NB4 (cell line): ENCODE measurements around the gene MAP3K20.
"Not testable (repeated sequence)": the region's sequence is repeated elsewhere in the genome, so short reads cannot be mapped to it uniquely, and the experiment has no call there.

Experiments
- DNase-seq: peaks from one replicate; pipeline ENCODE4 v3.0.0; 2010; ENCODE audit warnings: low read depth
- H3K4me3 ChIP-seq: one replicate; pipeline ENCODE4 v1.5.1; 2011; ENCODE audit warnings: mild to moderate bottlenecking, low read depth, low read length, moderate library complexity
- MYC ChIP-seq: IDR thresholded peaks from 2 replicates; pipeline ENCODE4 v1.6.1; 2011; ENCODE audit warnings: low read depth, low read length
- POLR2A ChIP-seq: IDR thresholded peaks from 2 replicates; pipeline ENCODE4 v1.6.1; 2011; ENCODE audit warnings: mild to moderate bottlenecking; ENCODE audit not compliant: insufficient read length; ENCODE audit errors: extremely low read depth
- TF ChIP-seq, protein P1 (sequence below): IDR thresholded peaks from 2 replicates; pipeline ENCODE4 v1.6.1; 2011; ENCODE audit warnings: low read depth, low read length
- TF ChIP-seq, protein P2 (sequence below): IDR thresholded peaks from one replicate; pipeline ENCODE4 v1.5.1; 2012; ENCODE audit warnings: low read depth, low read length

The MAP3K20 gene

DNA sequence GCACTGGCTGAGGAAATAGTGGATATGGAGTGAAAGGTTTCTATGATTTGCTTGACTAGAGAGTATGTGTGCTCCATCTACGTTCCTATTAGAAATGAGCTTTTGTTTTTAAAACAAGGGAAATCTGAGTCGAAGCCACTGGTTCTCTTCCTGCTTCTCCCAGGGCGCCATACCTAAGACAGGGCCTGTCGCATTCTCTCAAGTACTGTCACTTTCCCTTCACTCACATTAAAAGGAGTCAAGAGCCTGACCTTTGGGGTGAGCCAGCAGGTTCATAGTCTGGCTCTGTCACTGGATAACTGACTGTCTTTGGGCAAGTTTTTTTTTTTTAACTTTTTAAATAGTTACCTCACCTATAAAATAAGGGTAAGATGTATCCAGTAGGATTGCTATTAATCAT, 121.0 kb downstream of the MAP3K20 start:
- DNase-seq, result no peak
- TF ChIP-seq POLR2A (no peak), MYC (no peak)
- TF ChIP-seq, protein P1, sequence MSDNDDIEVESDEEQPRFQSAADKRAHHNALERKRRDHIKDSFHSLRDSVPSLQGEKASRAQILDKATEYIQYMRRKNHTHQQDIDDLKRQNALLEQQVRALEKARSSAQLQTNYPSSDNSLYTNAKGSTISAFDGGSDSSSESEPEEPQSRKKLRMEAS, result no peak
- TF ChIP-seq, protein P2, sequence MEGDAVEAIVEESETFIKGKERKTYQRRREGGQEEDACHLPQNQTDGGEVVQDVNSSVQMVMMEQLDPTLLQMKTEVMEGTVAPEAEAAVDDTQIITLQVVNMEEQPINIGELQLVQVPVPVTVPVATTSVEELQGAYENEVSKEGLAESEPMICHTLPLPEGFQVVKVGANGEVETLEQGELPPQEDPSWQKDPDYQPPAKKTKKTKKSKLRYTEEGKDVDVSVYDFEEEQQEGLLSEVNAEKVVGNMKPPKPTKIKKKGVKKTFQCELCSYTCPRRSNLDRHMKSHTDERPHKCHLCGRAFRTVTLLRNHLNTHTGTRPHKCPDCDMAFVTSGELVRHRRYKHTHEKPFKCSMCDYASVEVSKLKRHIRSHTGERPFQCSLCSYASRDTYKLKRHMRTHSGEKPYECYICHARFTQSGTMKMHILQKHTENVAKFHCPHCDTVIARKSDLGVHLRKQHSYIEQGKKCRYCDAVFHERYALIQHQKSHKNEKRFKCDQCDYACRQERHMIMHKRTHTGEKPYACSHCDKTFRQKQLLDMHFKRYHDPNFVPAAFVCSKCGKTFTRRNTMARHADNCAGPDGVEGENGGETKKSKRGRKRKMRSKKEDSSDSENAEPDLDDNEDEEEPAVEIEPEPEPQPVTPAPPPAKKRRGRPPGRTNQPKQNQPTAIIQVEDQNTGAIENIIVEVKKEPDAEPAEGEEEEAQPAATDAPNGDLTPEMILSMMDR, result no peak
- no peak overlapping the region for H3K4me3 ChIP-seq

DNA sequence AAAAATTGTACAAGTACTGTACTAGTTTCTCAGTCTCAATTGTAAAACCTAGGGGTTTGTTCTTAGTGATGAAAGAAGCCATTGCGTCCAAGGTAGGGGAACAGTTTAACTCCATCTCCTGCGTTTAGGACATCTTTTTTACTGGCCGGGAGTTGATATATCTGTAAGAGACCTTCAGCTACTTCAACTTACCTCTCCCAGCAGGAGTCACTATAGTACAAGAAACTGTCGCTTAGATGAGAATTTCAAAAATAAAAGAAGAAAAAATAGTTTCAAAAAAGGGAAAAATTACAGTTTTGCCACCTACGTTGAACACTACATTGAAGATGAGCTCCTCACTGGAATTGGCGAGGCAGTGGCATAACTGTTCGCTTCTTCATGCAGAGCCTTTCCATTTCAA, 122.7 kb downstream of the MAP3K20 start:
- TF ChIP-seq MYC (no peak), POLR2A (no peak)
- TF ChIP-seq, protein P2, result no peak
- TF ChIP-seq, protein P1, result no peak
- no peak for DNase-seq
- H3K4me3 ChIP-seq, result no peak overlapping the region

DNA sequence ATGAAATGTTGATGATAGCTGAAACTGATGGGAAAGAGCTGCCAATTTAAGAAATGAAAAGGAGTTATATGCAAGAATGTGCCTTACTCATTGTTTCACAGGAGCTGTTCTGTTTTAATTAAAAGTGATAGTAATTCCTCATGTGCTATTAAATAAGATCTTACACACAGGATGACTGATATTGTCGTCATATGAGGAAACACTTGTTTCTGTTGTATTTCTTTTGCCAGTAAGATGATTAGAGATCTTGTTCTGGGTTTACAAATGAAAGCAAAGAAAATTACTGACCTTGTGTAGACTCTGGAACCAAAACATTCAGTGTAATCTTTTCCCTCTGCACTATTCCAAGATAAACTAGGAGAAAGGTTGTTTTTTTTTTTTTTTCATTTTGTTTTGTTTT, 123.6 kb downstream of the MAP3K20 start:
- TF ChIP-seq, protein P1, result no peak
- TF ChIP-seq, protein P2, result no peak
- TF ChIP-seq MYC (no peak), POLR2A (no peak)
- H3K4me3 ChIP-seq, result no peak overlapping the region
- DNase-seq, result no peak

DNA sequence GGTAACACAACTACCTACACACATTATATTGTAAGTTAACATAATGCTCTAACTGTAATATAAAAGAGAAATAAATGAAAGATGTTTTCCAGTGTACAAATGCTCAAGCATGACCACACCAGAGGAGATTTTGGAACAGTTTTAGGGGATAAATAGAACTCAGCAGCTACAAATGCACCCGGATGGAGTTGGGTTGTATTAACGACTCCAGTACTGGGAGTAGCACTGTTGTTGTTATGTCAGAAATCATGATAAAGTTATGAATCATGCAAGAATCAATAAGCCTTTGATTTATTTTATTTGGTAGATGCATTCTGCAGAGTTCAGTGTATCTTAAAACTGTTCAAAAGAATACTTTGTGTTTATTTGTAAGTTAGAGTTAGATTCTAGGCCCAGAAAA, 126.9 kb downstream of the MAP3K20 start:
- TF ChIP-seq MYC (no peak), POLR2A (no peak)
- TF ChIP-seq, protein P1, result no peak
- TF ChIP-seq, protein P2, result no peak
- no peak overlapping the region for H3K4me3 ChIP-seq

DNA sequence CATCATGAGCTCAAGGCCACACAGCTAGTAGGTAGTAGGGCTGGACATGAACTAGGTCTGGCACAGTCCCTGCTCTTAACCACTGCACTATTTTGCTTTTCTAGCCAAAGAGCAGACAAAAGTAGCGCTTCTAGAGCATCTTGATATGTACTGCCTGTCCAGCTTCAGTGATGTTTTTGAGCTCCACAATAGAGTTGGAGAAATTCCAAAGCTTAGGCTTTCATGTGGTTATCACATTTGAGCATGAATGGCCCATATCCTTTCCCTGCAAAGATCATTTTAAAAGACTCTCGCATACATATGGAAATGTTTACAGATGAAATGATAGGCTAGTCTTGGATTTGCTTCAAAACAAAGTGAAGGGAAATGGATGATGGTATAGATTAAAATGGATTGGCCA, 128.7 kb downstream of the MAP3K20 start:
- TF ChIP-seq MYC, result no peak
- TF ChIP-seq, protein P1, result no peak
- TF ChIP-seq, protein P2, result no peak
- TF ChIP-seq POLR2A, result no peak
- no peak overlapping the region for H3K4me3 ChIP-seq
- no peak for DNase-seq

More for the DNA sequence above, 126.9 kb downstream of the MAP3K20 start:
- DNase-seq, result no peak

DNA sequence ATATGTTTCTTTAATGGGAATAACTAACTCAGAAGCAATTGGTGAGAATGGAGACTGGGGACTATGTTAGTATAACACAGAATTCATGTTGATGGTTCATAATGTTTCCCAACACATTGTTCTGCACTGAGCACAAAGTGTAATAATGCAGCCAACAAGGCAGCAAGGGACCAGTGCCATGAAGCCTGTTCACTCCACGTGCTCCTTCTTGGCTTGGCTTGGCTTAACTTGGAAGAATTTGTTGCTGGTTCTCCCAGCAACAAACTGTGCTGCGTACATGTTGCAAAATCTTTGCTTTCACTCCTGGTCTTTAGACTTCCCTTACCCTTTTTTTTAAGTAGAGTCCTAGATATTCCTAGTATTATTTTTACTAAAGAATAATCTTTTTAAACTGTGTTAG, 129.7 kb downstream of the MAP3K20 start:
- DNase-seq, result no peak
- H3K4me3 ChIP-seq, result no peak overlapping the region
- TF ChIP-seq POLR2A, result no peak
- TF ChIP-seq, protein P1, result no peak
- TF ChIP-seq MYC, result no peak
- TF ChIP-seq, protein P2, result no peak

DNA sequence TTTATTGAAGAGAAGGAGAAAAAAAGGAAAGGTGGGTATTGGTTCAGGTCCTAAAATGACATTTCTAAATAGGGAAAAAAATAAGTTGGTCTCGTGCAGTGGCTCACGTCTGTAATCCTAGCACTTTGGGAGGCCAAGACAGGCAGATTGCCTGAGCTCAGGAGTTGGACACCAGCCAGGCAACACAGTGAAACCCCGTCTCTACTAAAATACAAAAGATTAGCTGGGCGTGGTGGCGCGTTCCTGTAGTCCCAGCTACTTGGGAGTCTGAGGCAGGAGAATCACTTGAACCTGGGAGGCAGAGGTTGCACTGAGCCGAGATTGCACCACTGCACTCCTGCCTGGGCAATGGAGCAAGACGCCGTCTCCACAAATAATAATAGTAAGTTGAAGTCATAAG, 131.5 kb downstream of the MAP3K20 start:
- not testable (repeated sequence) for H3K4me3 ChIP-seq, DNase-seq
